ENCODE measurements around the gene TIMM9. TPM values are rescaled to one million over a fixed set of nuclear protein-coding genes. Genes with fewer than 3 reads are reported as not detected.
"Not testable (repeated sequence)": the region's sequence is repeated elsewhere in the genome, so short reads cannot be mapped to it uniquely, and the experiment has no call there.

The TIMM9 gene
- total RNA-seq, 1 experiment from 2014 or later, result 68.1 TPM

GRCh38 chr14:58398495-58398894 lies 28.8 kb downstream of the TIMM9 start:
- no peak for DNase-seq (ENCODE audit: low read depth)

GRCh38 chr14:58397156-58397555 lies 30.2 kb downstream of the TIMM9 start:
- DNase-seq (ENCODE audit: low read depth), result no peak

GRCh38 chr14:58395812-58396788 lies 31.2 kb downstream of the TIMM9 start, which contains the start of gene TOMM20L:
TSS of gene TOMM20L (plus strand) at chr14:58395930. CDS start at chr14:58395958, 28 bp downstream.
- DNase-seq (ENCODE audit: low read depth), result peak; percentile 64

GRCh38 chr14:58395562-58395811 lies 31.8 kb downstream of the TIMM9 start:
- no peak for DNase-seq (ENCODE audit: low read depth)

GRCh38 chr14:58390830-58391229 lies 36.5 kb downstream of the TIMM9 start:
- DNase-seq (ENCODE audit: low read depth), result no peak

GRCh38 chr14:58376791-58377190 lies 50.5 kb downstream of the TIMM9 start:
- DNase-seq (ENCODE audit: low read depth), result no peak

GRCh38 chr14:58368956-58369355 lies 58.4 kb downstream of the TIMM9 start:
- DNase-seq (ENCODE audit: low read depth), result no peak

GRCh38 chr14:58367296-58367695 lies 60.0 kb downstream of the TIMM9 start:
- DNase-seq (ENCODE audit: low read depth), result no peak

GRCh38 chr14:58364316-58364715 lies 63.0 kb downstream of the TIMM9 start:
- no peak for DNase-seq (ENCODE audit: low read depth)

GRCh38 chr14:58362798-58363412 lies 64.4 kb downstream of the TIMM9 start:
- peak; percentile 35 for DNase-seq (ENCODE audit: low read depth)

GRCh38 chr14:58362272-58362671 lies 65.1 kb downstream of the TIMM9 start:
- not testable (repeated sequence) for DNase-seq (ENCODE audit: low read depth)

Other genes starting within 250 kb of the TIMM9 start
- gene ACTR10, start 227.4 kb downstream of the TIMM9 start, total RNA-seq (2014; rRNA removed; shearing (Covaris generic)), result 67.2 and 88.8 TPM in 2 replicates
- 215 and 218 TPM in 2 replicates for gene PSMA3, start 182.7 kb downstream of the TIMM9 start, total RNA-seq (2014; rRNA removed; shearing (Covaris generic))
- gene ARID4A, start 129.0 kb downstream of the TIMM9 start, total RNA-seq (2014; rRNA removed; shearing (Covaris generic)), result 4.3 and 5.9 TPM in 2 replicates
- gene TOMM20L, start 31.6 kb downstream of the TIMM9 start, total RNA-seq (2014; rRNA removed; shearing (Covaris generic)), result not detected in 2 replicates
- gene KIAA0586, start 188 bp upstream of the TIMM9 start, total RNA-seq (2014; rRNA removed; shearing (Covaris generic)), result 37.8 and 44.6 TPM in 2 replicates
- gene DACT1, start 210.4 kb upstream of the TIMM9 start, total RNA-seq (2014; rRNA removed; shearing (Covaris generic)), result 22.2 and 23.1 TPM in 2 replicates